CD4-positive, alpha-beta T cell (primary cell): Measurements from ENCODE around the gene FCAMR. TPM values are rescaled to one million over a fixed set of nuclear protein-coding genes. Genes with fewer than 3 reads are reported as not detected.

Experiments
- ATAC-seq: fragments of 200-7000 bp; cut with Tn5 transposase; one replicate; pipeline ENCODE4 v1.10.0; 2022; ENCODE audit warnings: mild to moderate bottlenecking; ENCODE audit not compliant: poor library complexity
- CTCF ChIA-PET: fragments of 350-600 bp; sonication (Branson Sonifier 250); formaldehyde crosslinking; loops from one replicate; lab custom pipeline; 2021; ENCODE audit warnings: antibody characterized with exemption, inconsistent platforms; lab: Charles Lee
- POLR2A ChIA-PET: fragments of 350-600 bp; sonication (Branson Sonifier 250); formaldehyde crosslinking; loops from one replicate; lab custom pipeline; 2021; ENCODE audit warnings: antibody characterized with exemption, inconsistent platforms; lab: Charles Lee
- DNase-seq, 14 experiments: peaks; one replicate each; pipeline ENCODE4 v3.0.0-alpha.2; 2013 to 2020; ENCODE audit warnings: mixed read lengths in 2 of 14
- H3K27ac ChIP-seq, 2 donors: one replicate each; pipeline versions ENCODE4 v1.5.1 to v1.7.0; 2013; ENCODE audit warnings: low read length in 2 of 2, low read depth in 1 of 2, mild to moderate bottlenecking in 1 of 2
- H3K27me3 ChIP-seq, 2 experiments: 1 replicate in 1 of 2; 2 replicates in 1 of 2; pipeline versions ENCODE4 v1.6.1 to v1.7.0; 2013; ENCODE audit warnings: low read length in 2 of 2, control low read depth in 1 of 2, mild to moderate bottlenecking in 1 of 2, moderate library complexity in 1 of 2; ENCODE audit not compliant: insufficient read depth in 2 of 2, control insufficient read depth in 1 of 2
- H3K36me3 ChIP-seq: one replicate; pipeline ENCODE4 v1.6.1; 2013; ENCODE audit warnings: low read length, control low read depth; ENCODE audit not compliant: insufficient read depth
- H3K4me1 ChIP-seq: one replicate; pipeline ENCODE4 v1.6.1; 2013; ENCODE audit warnings: low read length, control low read depth; ENCODE audit not compliant: insufficient read depth
- H3K4me3 ChIP-seq: one replicate; pipeline ENCODE4 v1.5.1; 2013; ENCODE audit warnings: mild to moderate bottlenecking, low read length, moderate library complexity
- H3K9me3 ChIP-seq, 2 experiments: 1 replicate in 1 of 2; 2 replicates in 1 of 2; pipeline versions ENCODE4 v1.6.1 to v1.7.0; 2013; ENCODE audit warnings: low read length in 2 of 2, mild to moderate bottlenecking in 2 of 2, control low read depth in 1 of 2, moderate library complexity in 1 of 2; ENCODE audit not compliant: control insufficient read depth in 1 of 2, insufficient read depth in 1 of 2
- H3K27ac Mint-ChIP-seq: one replicate; pipeline ENCODE4 v1.8.0; 2020; ENCODE audit warnings: mixed read lengths
- H3K27me3 Mint-ChIP-seq: one replicate; pipeline ENCODE4 v1.8.0; 2021; ENCODE audit warnings: mixed read lengths
- H3K36me3 Mint-ChIP-seq: one replicate; pipeline ENCODE4 v1.8.0; 2021; ENCODE audit warnings: low read depth, mixed read lengths
- H3K4me1 Mint-ChIP-seq: one replicate; pipeline ENCODE4 v1.8.0; 2021; ENCODE audit warnings: low read depth, mixed read lengths
- H3K4me3 Mint-ChIP-seq: one replicate; pipeline ENCODE4 v1.8.0; 2020; ENCODE audit warnings: mild to moderate bottlenecking, mixed read lengths
- H3K9me3 Mint-ChIP-seq: one replicate; pipeline ENCODE4 v1.8.0; 2020; ENCODE audit warnings: mixed read lengths
- CTCF ChIP-seq: fragments of 200-600 bp; IDR thresholded peaks from one replicate; pipeline ENCODE4 v1.8.0; 2022; ENCODE audit warnings: antibody characterized with exemption, mild to moderate bottlenecking
- intact Hi-C, 2 experiments: fragments of 100-400 bp; cut with DNase I in 1 of 2; cut with micrococcal nuclease in 1 of 2; formaldehyde crosslinking; loops; one replicate each; pipeline versions ENCODE4 v1.15.1 to v1.9.0; 2023 to 2025; cut with DNase I, micrococcal nuclease
- total RNA-seq, 174 experiments: library from RNA in 2 of 174; stranded (reverse) in 2 of 174; gene quantifications; one replicate each; pipeline ENCODE4 v1.2.3 and lab custom pipeline; 2021 to 2026

Gene FCAMR
- total RNA-seq, 2 experiments from 2014 or later = not detected

- Mint-ChIP-seq H3K4me1 (no peaks in the 10 kb centered on the region), H3K27me3 (peaks cover 3% of the 10 kb centered on the region), H3K9me3 (no peaks in the 10 kb centered on the region), H3K27ac (no peak overlapping the region), H3K36me3 (no peaks in the 10 kb centered on the region), H3K4me3 (no peak overlapping the region)
- TF ChIP-seq CTCF = no peak
- no peaks in the 10 kb centered on the region for H3K4me1 ChIP-seq
- intact Hi-C loops = no loop called here
- H3K4me3 ChIP-seq = no peak overlapping the region
- H3K27me3 ChIP-seq = peaks cover 0 to 3% of the 10 kb centered on the region in 2 experiments
- ChIA-PET POLR2A (no interaction called here), CTCF (no interaction called here)
- no peak for DNase-seq
- no peak for ATAC-seq
- H3K9me3 ChIP-seq = no peaks in the 10 kb centered on the region
- H3K27ac ChIP-seq = no peak overlapping the region
- no peaks in the 10 kb centered on the region for H3K36me3 ChIP-seq
Measured at GRCh38 chr1:207000651-207001291, 30.5 kb upstream of the FCAMR start.

- H3K4me1 Mint-ChIP-seq = no peaks in the 10 kb centered on the region
- CTCF ChIA-PET = no interaction called here
- H3K27ac ChIP-seq = no peak overlapping the region
- H3K36me3 ChIP-seq = no peaks in the 10 kb centered on the region
- H3K27ac Mint-ChIP-seq = no peak overlapping the region
- no peak overlapping the region for H3K4me3 ChIP-seq
- H3K4me3 Mint-ChIP-seq = no peak overlapping the region
- no peaks in the 10 kb centered on the region for H3K9me3 ChIP-seq
- peaks cover 0 to 7% of the 10 kb centered on the region in 2 experiments for H3K27me3 ChIP-seq
- DNase-seq (no peak), ATAC-seq (no peak)
- POLR2A ChIA-PET = no interaction called here
- H3K9me3 Mint-ChIP-seq = no peaks in the 10 kb centered on the region
- peaks cover 6% of the 10 kb centered on the region for H3K27me3 Mint-ChIP-seq
- intact Hi-C loops = no loop called here
- TF ChIP-seq CTCF = no peak
- H3K36me3 Mint-ChIP-seq = no peaks in the 10 kb centered on the region
- H3K4me1 ChIP-seq = no peaks in the 10 kb centered on the region
Measured at GRCh38 chr1:206998816-206999215, 28.6 kb upstream of the FCAMR start.

DNA sequence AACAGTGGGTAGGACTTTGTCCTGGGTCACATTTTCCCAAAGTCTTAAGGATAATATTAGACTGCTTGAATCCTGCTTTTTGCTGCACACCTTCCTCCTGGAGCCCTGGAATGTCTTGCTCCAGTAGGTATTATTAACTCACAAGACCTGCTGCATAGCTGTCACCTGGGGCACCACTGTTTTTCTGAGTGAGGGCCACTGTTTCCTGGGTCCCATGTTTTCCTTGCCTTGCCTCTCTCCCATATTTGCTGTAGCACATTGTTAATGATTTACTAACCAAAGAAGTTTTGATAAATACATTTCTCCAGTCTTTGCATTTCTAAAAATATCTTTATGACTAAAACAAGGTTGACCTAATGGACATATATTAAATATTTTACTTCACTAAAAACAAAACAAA, 22.5 kb upstream of the FCAMR start:
- intact Hi-C loops = no loop called here
- Mint-ChIP-seq H3K9me3 (no peaks in the 10 kb centered on the region), H3K27me3 (peaks cover 27% of the 10 kb centered on the region), H3K4me3 (no peak overlapping the region), H3K36me3 (no peaks in the 10 kb centered on the region), H3K4me1 (no peaks in the 10 kb centered on the region), H3K27ac (no peak overlapping the region)
- DNase-seq (no peak), ATAC-seq (no peak)
- Histone ChIP-seq H3K36me3 (no peaks in the 10 kb centered on the region), H3K4me3 (no peak overlapping the region), H3K27me3 (peaks cover 0 to 17% of the 10 kb centered on the region in 2 experiments), H3K4me1 (no peaks in the 10 kb centered on the region), H3K9me3 (no peaks in the 10 kb centered on the region), H3K27ac (no peak overlapping the region)
- CTCF ChIA-PET = no interaction called here
- POLR2A ChIA-PET = interaction anchor here (0.7 kb wide), 1 partner anchor 1201 kb away, joined by 3 read pairs; no protein-coding TSS in a partner anchor
- no peak for TF ChIP-seq CTCF
